Measurements from ENCODE around the gene KRT7.

KRT7 gene

DNA sequence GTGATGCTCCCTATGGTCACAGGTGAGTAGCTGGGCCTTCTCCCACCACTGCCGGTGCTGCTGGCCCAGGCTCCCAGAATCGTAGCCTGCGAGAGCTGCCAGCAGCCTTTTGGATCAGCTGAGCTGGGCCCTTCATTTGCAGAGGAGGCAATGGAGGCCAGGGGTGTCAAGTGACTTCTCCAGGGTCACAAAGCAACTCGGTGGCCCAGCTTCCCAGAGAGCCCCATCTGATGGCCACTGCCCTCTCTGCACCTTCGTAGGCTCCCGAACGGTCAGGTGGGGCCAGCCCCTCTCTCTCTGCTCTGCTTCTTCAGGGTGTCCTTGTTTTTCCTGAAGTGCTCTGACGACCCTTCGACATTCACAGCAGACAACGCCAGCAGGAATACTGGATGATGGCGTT lies 45.8 kb upstream of the KRT7 start:
- no peaks in the 10 kb centered on the region for H3K79me2 ChIP-seq (ENCODE audit: insufficient read depth, low read length)
- H2AFZ ChIP-seq (ENCODE audit: low read length) = no peak overlapping the region
- no peaks in the 10 kb centered on the region for H3F3A ChIP-seq (ENCODE audit: low read depth)
- TF ChIP-seq CTCF (conservative IDR thresholded peaks at IDR 0.05; ENCODE audit: low read length) (no peak), EZH2phosphoT487 (IDR thresholded peaks at IDR 0.05; ENCODE audit: borderline replicate concordance) (no peak)
- H4K20me1 ChIP-seq (ENCODE audit: insufficient read depth, low read length, poor library complexity, severe bottlenecking) = no peaks in the 10 kb centered on the region
- no peaks in the 10 kb centered on the region for H3K9me2 ChIP-seq (replicated peaks; ENCODE audit: low read depth, low read length)
- no peaks in the 10 kb centered on the region for H3K9me3 ChIP-seq (ENCODE audit: insufficient read depth, low read depth, low read length)
- peaks cover 14% of the 10 kb centered on the region for H3K4me1 ChIP-seq (ENCODE audit: insufficient read depth, low read length, poor library complexity, severe bottlenecking)
- H3K4me3 ChIP-seq (ENCODE audit: low read length, poor library complexity, severe bottlenecking) = no peak overlapping the region
- no peaks in the 10 kb centered on the region for H3K36me3 ChIP-seq (ENCODE audit: insufficient read depth, low read length)
- no peak overlapping the region for H3K4me2 ChIP-seq (ENCODE audit: low read depth, low read length, poor library complexity, severe bottlenecking)
- no peaks in the 10 kb centered on the region for H3K27me3 ChIP-seq (ENCODE audit: insufficient read depth, low read length, poor library complexity, severe bottlenecking)
- no peak overlapping the region for H3K9ac ChIP-seq (ENCODE audit: low read depth, low read length, poor library complexity, severe bottlenecking)

GRCh38 chr12:52187640-52188039 lies 45.4 kb upstream of the KRT7 start:
- Histone ChIP-seq H4K20me1 (ENCODE audit: insufficient read depth, low read length, poor library complexity, severe bottlenecking) (no peaks in the 10 kb centered on the region), H3K4me3 (ENCODE audit: low read length, poor library complexity, severe bottlenecking) (no peak overlapping the region), H3K9me3 (ENCODE audit: insufficient read depth, low read depth, low read length) (no peaks in the 10 kb centered on the region), H3K4me1 (ENCODE audit: insufficient read depth, low read length, poor library complexity, severe bottlenecking) (peaks cover 14% of the 10 kb centered on the region), H3F3A (ENCODE audit: low read depth) (no peaks in the 10 kb centered on the region), H3K4me2 (ENCODE audit: low read depth, low read length, poor library complexity, severe bottlenecking) (no peak overlapping the region), H3K9me2 (replicated peaks; ENCODE audit: low read depth, low read length) (no peaks in the 10 kb centered on the region), H3K36me3 (ENCODE audit: insufficient read depth, low read length) (no peaks in the 10 kb centered on the region), H3K79me2 (ENCODE audit: insufficient read depth, low read length) (no peaks in the 10 kb centered on the region), H3K27me3 (ENCODE audit: insufficient read depth, low read length, poor library complexity, severe bottlenecking) (no peaks in the 10 kb centered on the region), H3K9ac (ENCODE audit: low read depth, low read length, poor library complexity, severe bottlenecking) (no peak overlapping the region), H2AFZ (ENCODE audit: low read length) (no peak overlapping the region)
- TF ChIP-seq EZH2phosphoT487 (IDR thresholded peaks at IDR 0.05; ENCODE audit: borderline replicate concordance) = no peak
- TF ChIP-seq CTCF (conservative IDR thresholded peaks at IDR 0.05; ENCODE audit: low read length) = no peak

- Histone ChIP-seq H2AFZ (ENCODE audit: low read length) (no peak overlapping the region), H3K4me2 (ENCODE audit: low read depth, low read length, poor library complexity, severe bottlenecking) (no peak overlapping the region), H3K36me3 (ENCODE audit: insufficient read depth, low read length) (no peaks in the 10 kb centered on the region), H3K9me3 (ENCODE audit: insufficient read depth, low read depth, low read length) (no peaks in the 10 kb centered on the region), H3K4me3 (ENCODE audit: low read length, poor library complexity, severe bottlenecking) (no peak overlapping the region), H3K9ac (ENCODE audit: low read depth, low read length, poor library complexity, severe bottlenecking) (no peak overlapping the region), H3K4me1 (ENCODE audit: insufficient read depth, low read length, poor library complexity, severe bottlenecking) (peaks cover 14% of the 10 kb centered on the region), H3K27me3 (ENCODE audit: insufficient read depth, low read length, poor library complexity, severe bottlenecking) (no peaks in the 10 kb centered on the region), H3F3A (ENCODE audit: low read depth) (no peaks in the 10 kb centered on the region), H4K20me1 (ENCODE audit: insufficient read depth, low read length, poor library complexity, severe bottlenecking) (no peaks in the 10 kb centered on the region), H3K9me2 (replicated peaks; ENCODE audit: low read depth, low read length) (no peaks in the 10 kb centered on the region), H3K79me2 (ENCODE audit: insufficient read depth, low read length) (no peaks in the 10 kb centered on the region)
- TF ChIP-seq EZH2phosphoT487 (IDR thresholded peaks at IDR 0.05; ENCODE audit: borderline replicate concordance) = no peak
- no peak for TF ChIP-seq CTCF (conservative IDR thresholded peaks at IDR 0.05; ENCODE audit: low read length)
These were observed 44.4 kb upstream of the KRT7 start for GRCh38 chr12:52188658-52189057.

All from Loucy (cell line).